ENCODE measurements around the gene OOSP4B. TPM values are rescaled to one million over a fixed set of nuclear protein-coding genes. Genes with fewer than 3 reads are reported as not detected.
A peak's percentile ranks its signal among the peaks of the same experiment; 100 is the strongest.

Gene OOSP4B
- polyA plus RNA-seq (2013, experiment 1 of 2): not detected
- not detected for polyA plus RNA-seq (2013, experiment 2 of 2)

DNA sequence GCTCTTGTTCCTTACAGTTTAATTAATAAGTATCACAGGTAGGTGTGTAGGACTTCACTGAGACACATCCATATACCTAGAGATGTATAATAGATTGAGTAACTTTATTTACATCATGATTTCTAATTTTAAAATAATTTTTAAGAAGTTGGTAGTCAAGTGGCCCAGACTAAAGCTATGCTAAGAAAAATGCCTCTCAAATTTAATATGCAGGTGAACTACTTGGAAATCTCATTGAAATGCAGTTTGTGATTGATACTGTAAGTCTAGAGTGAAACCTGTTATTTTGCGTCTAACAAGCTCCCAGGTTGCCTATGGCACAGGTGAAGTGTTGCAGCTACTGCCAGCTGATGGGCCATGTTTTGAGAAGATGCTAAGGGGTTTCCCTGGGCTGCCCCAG lies at the start of gene OOSP4B:
OOSP4B (plus strand) TSS at position 301 of the 400 bp plus-strand sequence.
- H3K4me1 ChIP-seq (ENCODE audit: control insufficient read depth in 2 of 2, insufficient read depth in 1 of 2, low read depth in 1 of 2, low read length in 2 of 2): no peaks in the 10 kb centered on the region
- H3K4me3 ChIP-seq (ENCODE audit: low read length in 2 of 2): peak within 1 kb of the TSS in 1 of 2 donors; percentile 52
- WGBS, 2 donors (ENCODE audit: extremely low coverage in 2 of 2, insufficient read length in 2 of 2, insufficient replicate concordance in 1 of 2): no CpG with 5 or more reads among the region's 1 CpG
- DNase-seq (ENCODE audit: low spot score): no peak
- no peak within 1 kb of the TSS for H2BK15ac ChIP-seq (ENCODE audit: low read length)
- no peaks in the 10 kb centered on the region for H3K27me3 ChIP-seq (ENCODE audit: control insufficient read depth in 3 of 3, insufficient read depth in 3 of 3, low read depth in 1 of 3, low read length in 3 of 3)
- no peak within 1 kb of the TSS for H2BK5ac ChIP-seq (ENCODE audit: low read length)
- no peak within 1 kb of the TSS for H2AFZ ChIP-seq (ENCODE audit: low read length)
- H3K27ac ChIP-seq (replicated peaks; ENCODE audit: low read length): no peak within 1 kb of the TSS
- no peak within 1 kb of the TSS for H3K14ac ChIP-seq (ENCODE audit: low read length)
- H4K8ac ChIP-seq (ENCODE audit: low read depth, low read length): no peak within 1 kb of the TSS
- no peaks in the 10 kb centered on the region for H3K9me3 ChIP-seq (replicated peaks in 1 of 2; ENCODE audit: control insufficient read depth in 2 of 2, insufficient read depth in 1 of 2, low read depth in 1 of 2, low read length in 2 of 2)
- no peak within 1 kb of the TSS for H3K4ac ChIP-seq (ENCODE audit: low read length)
- no peak within 1 kb of the TSS for H2AK5ac ChIP-seq (ENCODE audit: low read depth, low read length)
- H3K36me3 ChIP-seq (replicated peaks in 1 of 2; ENCODE audit: control insufficient read depth in 2 of 2, insufficient read depth in 2 of 2, low read length in 2 of 2): no peaks in the 10 kb centered on the region
- H2BK120ac ChIP-seq (ENCODE audit: low read depth, low read length): no peak within 1 kb of the TSS
- H3K9ac ChIP-seq (ENCODE audit: low read depth, low read length, poor library complexity): no peak within 1 kb of the TSS
- H3K79me1 ChIP-seq (ENCODE audit: low read depth, low read length): no peaks in the 10 kb centered on the region
- H3K18ac ChIP-seq (ENCODE audit: low read length): no peak within 1 kb of the TSS
- H3K23ac ChIP-seq (ENCODE audit: low read depth, low read length, poor library complexity): no peak within 1 kb of the TSS
- H4K91ac ChIP-seq (ENCODE audit: low read depth, low read length, poor library complexity): no peak within 1 kb of the TSS
- no peak within 1 kb of the TSS for H2BK12ac ChIP-seq (ENCODE audit: low read length)
- H3K4me2 ChIP-seq (ENCODE audit: insufficient read depth, low read length, poor library complexity, severe bottlenecking): no peak within 1 kb of the TSS

DNA sequence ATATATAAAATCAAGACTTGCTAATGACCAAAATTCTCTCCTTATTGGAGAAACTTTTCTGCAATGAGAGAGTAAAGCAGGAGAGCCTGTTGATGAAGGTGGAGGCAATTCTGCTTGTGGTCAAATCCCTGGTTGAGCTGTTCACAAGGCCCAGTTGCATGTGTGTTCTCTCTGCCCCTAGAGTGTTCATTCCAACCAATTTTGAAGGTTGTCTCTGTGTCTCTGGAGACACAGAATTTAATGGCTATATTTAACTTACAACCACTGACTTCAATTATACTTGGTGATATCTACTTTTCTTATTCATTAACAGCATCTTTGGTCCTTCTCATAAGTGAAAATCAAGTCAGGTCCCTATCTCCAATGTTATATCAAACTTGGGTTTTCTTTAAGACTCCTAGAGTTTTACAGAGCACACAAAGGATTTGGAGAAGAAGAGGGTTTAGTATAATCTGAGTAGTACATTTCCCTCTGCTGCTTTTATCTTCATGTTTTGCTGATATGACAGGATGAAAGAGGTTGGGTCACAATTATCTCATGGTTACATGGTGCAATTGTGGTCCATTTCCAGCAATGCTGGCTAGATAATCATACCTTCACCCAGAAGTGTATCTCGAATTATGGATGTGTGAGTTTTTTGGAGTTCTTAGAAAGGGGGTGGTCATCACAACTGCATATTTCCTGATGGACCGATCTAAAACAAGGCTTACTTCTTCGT lies 49.1 kb upstream of the OOSP4B start:
- no peak overlapping the region for H3K14ac ChIP-seq (ENCODE audit: low read length)

DNA sequence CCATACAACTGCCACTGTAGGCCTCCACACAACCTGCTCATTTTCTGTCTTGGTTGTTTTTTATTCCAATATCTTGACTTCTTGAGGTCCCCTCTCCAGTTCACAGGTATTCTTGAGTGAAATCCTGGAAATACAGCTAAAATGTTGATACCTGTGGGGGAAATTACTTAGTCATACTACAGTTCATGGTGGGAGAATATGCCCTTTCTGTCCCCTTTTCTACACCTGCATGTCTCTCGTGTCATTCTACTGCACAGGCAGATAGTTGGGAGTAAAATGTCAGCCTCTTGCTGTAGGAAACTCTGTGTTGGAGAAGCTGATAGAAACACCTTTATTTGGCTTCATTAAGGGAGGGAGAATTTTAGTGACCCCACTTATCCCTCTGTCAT lies 48.6 kb upstream of the OOSP4B start:
- no peak overlapping the region for H3K23ac ChIP-seq (ENCODE audit: low read depth, low read length, poor library complexity)
- no peak overlapping the region for H3K4me3 ChIP-seq (ENCODE audit: low read length in 2 of 2)
- no peak overlapping the region for H2BK5ac ChIP-seq (ENCODE audit: low read length)
- no peaks in the 10 kb centered on the region for H3K27me3 ChIP-seq (ENCODE audit: control insufficient read depth in 3 of 3, insufficient read depth in 3 of 3, low read depth in 1 of 3, low read length in 3 of 3)
- no peak for DNase-seq (ENCODE audit: low spot score)
- peaks cover 0 to 2% of the 10 kb centered on the region in 2 donors for H3K9me3 ChIP-seq (replicated peaks in 1 of 2; ENCODE audit: control insufficient read depth in 2 of 2, insufficient read depth in 1 of 2, low read depth in 1 of 2, low read length in 2 of 2)
- H3K79me1 ChIP-seq (ENCODE audit: low read depth, low read length): peaks cover 1% of the 10 kb centered on the region
- no peak overlapping the region for H2AK5ac ChIP-seq (ENCODE audit: low read depth, low read length)
- H3K4me2 ChIP-seq (ENCODE audit: insufficient read depth, low read length, poor library complexity, severe bottlenecking): no peak overlapping the region
- no peak overlapping the region for H2BK120ac ChIP-seq (ENCODE audit: low read depth, low read length)
- no peak overlapping the region for H3K18ac ChIP-seq (ENCODE audit: low read length)
- H3K9ac ChIP-seq (ENCODE audit: low read depth, low read length, poor library complexity): no peak overlapping the region
- H3K4ac ChIP-seq (ENCODE audit: low read length): no peak overlapping the region
- H3K36me3 ChIP-seq (replicated peaks in 1 of 2; ENCODE audit: control insufficient read depth in 2 of 2, insufficient read depth in 2 of 2, low read length in 2 of 2): no peaks in the 10 kb centered on the region
- H2BK15ac ChIP-seq (ENCODE audit: low read length): no peak overlapping the region
- WGBS, 2 donors (ENCODE audit: extremely low coverage in 2 of 2, insufficient read length in 2 of 2, insufficient replicate concordance in 1 of 2): no CpG with 5 or more reads among the region's 1 CpG
- H2AFZ ChIP-seq (ENCODE audit: low read length): no peak overlapping the region
- H3K14ac ChIP-seq (ENCODE audit: low read length): no peak overlapping the region
- no peak overlapping the region for H4K91ac ChIP-seq (ENCODE audit: low read depth, low read length, poor library complexity)
- H4K8ac ChIP-seq (ENCODE audit: low read depth, low read length): no peak overlapping the region
- no peak overlapping the region for H2BK12ac ChIP-seq (ENCODE audit: low read length)
- no peak overlapping the region for H3K27ac ChIP-seq (replicated peaks; ENCODE audit: low read length)
- no peaks in the 10 kb centered on the region for H3K4me1 ChIP-seq (ENCODE audit: control insufficient read depth in 2 of 2, insufficient read depth in 1 of 2, low read depth in 1 of 2, low read length in 2 of 2)

More for the DNA sequence above, 49.1 kb upstream of the OOSP4B start:
- H3K27ac ChIP-seq (replicated peaks; ENCODE audit: low read length): no peak overlapping the region
- H3K9me3 ChIP-seq (replicated peaks in 1 of 2; ENCODE audit: control insufficient read depth in 2 of 2, insufficient read depth in 1 of 2, low read depth in 1 of 2, low read length in 2 of 2): peaks cover 0 to under 1% of the 10 kb centered on the region in 2 donors
- no peak overlapping the region for H3K4me2 ChIP-seq (ENCODE audit: insufficient read depth, low read length, poor library complexity, severe bottlenecking)
- H3K27me3 ChIP-seq (ENCODE audit: control insufficient read depth in 3 of 3, insufficient read depth in 3 of 3, low read depth in 1 of 3, low read length in 3 of 3): no peaks in the 10 kb centered on the region
- WGBS, 2 donors (ENCODE audit: extremely low coverage in 2 of 2, insufficient read length in 2 of 2, insufficient replicate concordance in 1 of 2): no CpG with 5 or more reads among the region's 3 CpGs
- H2BK15ac ChIP-seq (ENCODE audit: low read length): no peak overlapping the region
- H4K91ac ChIP-seq (ENCODE audit: low read depth, low read length, poor library complexity): no peak overlapping the region
- H3K18ac ChIP-seq (ENCODE audit: low read length): no peak overlapping the region
- H3K36me3 ChIP-seq (replicated peaks in 1 of 2; ENCODE audit: control insufficient read depth in 2 of 2, insufficient read depth in 2 of 2, low read length in 2 of 2): no peaks in the 10 kb centered on the region
- H2AK5ac ChIP-seq (ENCODE audit: low read depth, low read length): no peak overlapping the region
- H2BK12ac ChIP-seq (ENCODE audit: low read length): no peak overlapping the region
- no peak overlapping the region for H3K23ac ChIP-seq (ENCODE audit: low read depth, low read length, poor library complexity)
- H3K9ac ChIP-seq (ENCODE audit: low read depth, low read length, poor library complexity): no peak overlapping the region
- H2BK5ac ChIP-seq (ENCODE audit: low read length): no peak overlapping the region
- no peak overlapping the region for H2BK120ac ChIP-seq (ENCODE audit: low read depth, low read length)
- no peak overlapping the region for H3K4ac ChIP-seq (ENCODE audit: low read length)
- H4K8ac ChIP-seq (ENCODE audit: low read depth, low read length): no peak overlapping the region
- H2AFZ ChIP-seq (ENCODE audit: low read length): no peak overlapping the region
- no peak overlapping the region for H3K4me3 ChIP-seq (ENCODE audit: low read length in 2 of 2)
- H3K79me1 ChIP-seq (ENCODE audit: low read depth, low read length): peaks cover under 1% of the 10 kb centered on the region
- DNase-seq (ENCODE audit: low spot score): no peak
- no peaks in the 10 kb centered on the region for H3K4me1 ChIP-seq (ENCODE audit: control insufficient read depth in 2 of 2, insufficient read depth in 1 of 2, low read depth in 1 of 2, low read length in 2 of 2)

DNA sequence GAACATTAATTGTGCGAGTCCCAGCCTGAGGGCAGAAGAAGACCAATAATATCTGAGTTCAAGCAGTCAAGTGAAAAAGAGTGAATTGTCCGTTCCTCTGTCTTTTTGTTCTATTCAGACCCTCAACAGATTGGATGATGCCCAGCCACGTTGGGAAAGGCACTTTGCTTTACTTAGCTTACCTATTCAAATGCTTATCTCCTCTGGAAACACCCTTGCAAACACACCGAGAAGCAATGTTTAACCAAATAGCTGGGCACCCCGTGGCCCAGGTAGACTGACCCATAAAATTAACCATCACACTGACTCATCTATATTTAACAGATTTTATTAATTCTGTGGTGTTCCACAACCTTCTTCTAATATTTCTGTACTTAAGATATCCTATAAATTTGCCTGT lies 43.9 kb upstream of the OOSP4B start:
- no peaks in the 10 kb centered on the region for H3K27me3 ChIP-seq (ENCODE audit: control insufficient read depth in 3 of 3, insufficient read depth in 3 of 3, low read depth in 1 of 3, low read length in 3 of 3)

More for the DNA sequence above, 43.9 kb upstream of the OOSP4B start:
- Histone ChIP-seq H3K36me3 (replicated peaks in 1 of 2; ENCODE audit: control insufficient read depth in 2 of 2, insufficient read depth in 2 of 2, low read length in 2 of 2) (no peaks in the 10 kb centered on the region), H3K23ac (ENCODE audit: low read depth, low read length, poor library complexity) (no peak overlapping the region), H4K91ac (ENCODE audit: low read depth, low read length, poor library complexity) (no peak overlapping the region), H2BK5ac (ENCODE audit: low read length) (no peak overlapping the region), H3K4me2 (ENCODE audit: insufficient read depth, low read length, poor library complexity, severe bottlenecking) (no peak overlapping the region), H4K8ac (ENCODE audit: low read depth, low read length) (no peak overlapping the region), H2AFZ (ENCODE audit: low read length) (no peak overlapping the region), H3K14ac (ENCODE audit: low read length) (no peak overlapping the region), H2BK120ac (ENCODE audit: low read depth, low read length) (no peak overlapping the region), H3K18ac (ENCODE audit: low read length) (no peak overlapping the region), H3K4me1 (ENCODE audit: control insufficient read depth in 2 of 2, insufficient read depth in 1 of 2, low read depth in 1 of 2, low read length in 2 of 2) (no peaks in the 10 kb centered on the region), H3K4me3 (ENCODE audit: low read length in 2 of 2) (no peak overlapping the region), H2BK12ac (ENCODE audit: low read length) (no peak overlapping the region), H3K79me1 (ENCODE audit: low read depth, low read length) (peaks cover 1% of the 10 kb centered on the region), H3K9me3 (replicated peaks in 1 of 2; ENCODE audit: control insufficient read depth in 2 of 2, insufficient read depth in 1 of 2, low read depth in 1 of 2, low read length in 2 of 2) (peaks cover 0 to 2% of the 10 kb centered on the region in 2 donors), H3K4ac (ENCODE audit: low read length) (no peak overlapping the region), H3K9ac (ENCODE audit: low read depth, low read length, poor library complexity) (no peak overlapping the region), H2BK15ac (ENCODE audit: low read length) (no peak overlapping the region), H3K27ac (replicated peaks; ENCODE audit: low read length) (no peak overlapping the region), H2AK5ac (ENCODE audit: low read depth, low read length) (no peak overlapping the region)
- no peak for DNase-seq (ENCODE audit: low spot score)
- no CpG with 5 or more reads among the region's 5 CpGs for WGBS, 2 donors (ENCODE audit: extremely low coverage in 2 of 2, insufficient read length in 2 of 2, insufficient replicate concordance in 1 of 2)

All from neuronal stem cell (in vitro differentiated cells).